ENCODE data around the gene PFKFB3.

DNA sequence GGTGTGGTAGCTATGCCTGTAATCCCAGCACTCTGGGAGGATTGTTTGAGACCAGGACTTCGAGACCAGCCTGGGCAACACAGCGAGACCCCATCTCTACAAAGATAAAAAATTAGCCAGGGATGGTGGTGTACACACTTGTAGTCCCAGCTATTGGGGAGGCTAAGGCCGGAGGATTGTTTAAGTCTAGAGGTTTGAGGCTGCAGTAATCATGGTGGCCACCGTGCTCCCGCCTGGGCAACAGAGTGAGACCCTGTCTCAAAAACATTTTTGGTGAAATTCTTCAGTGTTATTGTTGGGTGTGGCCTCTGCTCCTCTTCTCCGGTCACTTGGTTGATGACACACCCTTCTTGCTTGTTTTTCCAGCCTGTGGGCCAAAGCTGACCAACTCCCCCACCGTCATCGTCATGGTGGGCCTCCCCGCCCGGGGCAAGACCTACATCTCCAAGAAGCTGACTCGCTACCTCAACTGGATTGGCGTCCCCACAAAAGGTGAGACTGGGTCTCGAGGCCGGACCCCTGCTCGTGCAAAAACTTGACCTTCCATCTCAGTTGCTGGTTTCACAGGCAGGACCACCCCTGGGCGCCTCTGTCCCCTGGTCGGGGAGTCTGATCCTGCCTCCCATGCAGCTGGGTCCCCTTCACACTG is 10.6 kb downstream of the PFKFB3 start:
- TF ChIP-seq POLR2AphosphoS5 (IDR thresholded peaks at IDR 0.05) (no peak), CTCF (IDR thresholded peaks at IDR 0.05) (no peak), POLR2A (IDR thresholded peaks at IDR 0.05) (no peak), EP300 (IDR thresholded peaks at IDR 0.05) (no peak)

All from sigmoid colon (tissue), 4 donors.